Hepatocyte (in vitro differentiated cells): Measurements from ENCODE around the gene EYA3. TPM values are rescaled to one million over a fixed set of nuclear protein-coding genes. Genes with fewer than 3 reads are reported as not detected.

Source experiments
- DNase-seq: peaks from one replicate; pipeline ENCODE4 v3.0.0-alpha.2; 2016; ENCODE audit warnings: low spot score
- H2AFZ ChIP-seq: fragments of 200-600 bp; sonication (generic); 2 replicates; pipeline ENCODE4 v1.6.0; 2016; ENCODE audit warnings: antibody characterized with exemption, mild to moderate bottlenecking
- H3K27ac ChIP-seq: fragments of 200-600 bp; sonication (generic); 2 replicates; pipeline ENCODE4 v1.5.1; 2016; ENCODE audit warnings: mild to moderate bottlenecking
- H3K27me3 ChIP-seq: fragments of 200-600 bp; sonication (generic); 2 replicates; pipeline ENCODE4 v1.6.1; 2016
- H3K36me3 ChIP-seq: fragments of 200-600 bp; sonication (generic); replicated peaks from 2 replicates; pipeline ENCODE4 v1.5.1; 2016; ENCODE audit warnings: low read depth; ENCODE audit not compliant: insufficient read depth
- H3K4me1 ChIP-seq: fragments of 200-600 bp; sonication (generic); 2 replicates; pipeline ENCODE4 v1.5.1; 2016; ENCODE audit warnings: mild to moderate bottlenecking, moderate library complexity; ENCODE audit not compliant: insufficient read depth
- H3K4me2 ChIP-seq: fragments of 200-600 bp; sonication (generic); 2 replicates; pipeline ENCODE4 v1.6.0; 2016
- H3K4me3 ChIP-seq: fragments of 200-600 bp; sonication (generic); 2 replicates; pipeline ENCODE4 v1.5.1; 2016; ENCODE audit warnings: mild to moderate bottlenecking
- H3K79me2 ChIP-seq: fragments of 200-600 bp; sonication (generic); 2 replicates; pipeline ENCODE4 v1.6.0; 2017; ENCODE audit warnings: mild to moderate bottlenecking
- H3K9me2 ChIP-seq: fragments of 200-600 bp; sonication (generic); replicated peaks from 2 replicates; pipeline ENCODE4 v1.6.0; 2017; ENCODE audit warnings: mild to moderate bottlenecking; ENCODE audit not compliant: insufficient read depth
- H3K9me3 ChIP-seq: fragments of 200-600 bp; sonication (generic); 2 replicates; pipeline ENCODE4 v1.5.1; 2016; ENCODE audit warnings: low read depth, mild to moderate bottlenecking
- H4K20me1 ChIP-seq: fragments of 200-600 bp; sonication (generic); 2 replicates; pipeline ENCODE4 v1.6.0; 2016; ENCODE audit warnings: mild to moderate bottlenecking; ENCODE audit not compliant: insufficient read depth, poor library complexity, severe bottlenecking
- CTCF ChIP-seq: fragments of 200-600 bp; sonication (generic); IDR thresholded peaks from 2 replicates; pipeline ENCODE4 v1.5.1; 2016; ENCODE audit warnings: antibody characterized with exemption, mild to moderate bottlenecking; ENCODE audit not compliant: poor library complexity
- EZH2 ChIP-seq: fragments of 200-600 bp; sonication (generic); IDR thresholded peaks from 2 replicates; pipeline ENCODE4 v1.6.1; 2016; ENCODE audit warnings: antibody characterized with exemption, mild to moderate bottlenecking, borderline replicate concordance
- EZH2phosphoT487 ChIP-seq: fragments of 200-600 bp; sonication (generic); IDR thresholded peaks from one replicate; pipeline ENCODE4 v1.6.1; 2018; ENCODE audit warnings: antibody characterized with exemption, mild to moderate bottlenecking, low read depth, moderate library complexity; ENCODE audit not compliant: unreplicated experiment, severe bottlenecking
- WGBS: methylation state at CpG from one replicate; pipeline ENCODE4 v1.1.6; 2016; ENCODE audit warnings: low lambda C conversion rate; ENCODE audit errors: missing lambda C conversion rate; 5-methylcytosine and 5-hydroxymethylcytosine counted together
- polyA plus RNA-seq: library from polyadenylated mRNA; unstranded; fragments of >200 nt; fragmentation: Nextera tagmentation; extraction: Ambion mirVana; gene quantifications from 2 replicates; pipeline ENCODE4 v1.2.1, GENCODE V29; 2016
- total RNA-seq: library from RNA; depleted of rRNA; stranded (reverse); fragments of >200 nt; gene quantifications from 2 replicates; pipeline ENCODE4 v1.2.3, GENCODE V29; 2014

The EYA3 gene
- total and polyA plus RNA-seq, 2 experiments from 2014 or later = 4.2 to 19.9 TPM

- H3K4me2 ChIP-seq = no peak overlapping the region
- H3K4me1 ChIP-seq = no peaks in the 10 kb centered on the region
- H4K20me1 ChIP-seq = no peaks in the 10 kb centered on the region
- H3K36me3 ChIP-seq = no peaks in the 10 kb centered on the region
- 59% methylated on average over 4 of the region's 4 CpGs for WGBS
- no peaks in the 10 kb centered on the region for H3K9me3 ChIP-seq
- DNase-seq = no peak
- H3K4me3 ChIP-seq = no peak overlapping the region
- no peaks in the 10 kb centered on the region for H3K79me2 ChIP-seq
- TF ChIP-seq EZH2 = no peak
- no peak overlapping the region for H2AFZ ChIP-seq
- H3K27me3 ChIP-seq = no peaks in the 10 kb centered on the region
- H3K9me2 ChIP-seq = no peaks in the 10 kb centered on the region
- no peak overlapping the region for H3K27ac ChIP-seq
Observed at GRCh38 chr1:28115267-28115666, 26.9 kb upstream of the EYA3 start.

GRCh38 chr1:28114844-28115243, 26.4 kb upstream of the EYA3 start:
- H3K79me2 ChIP-seq = no peaks in the 10 kb centered on the region
- no peak for DNase-seq
- no peaks in the 10 kb centered on the region for H4K20me1 ChIP-seq
- H2AFZ ChIP-seq = no peak overlapping the region
- TF ChIP-seq EZH2phosphoT487 (no peak), CTCF (no peak), EZH2 (no peak)
- no peak overlapping the region for H3K4me2 ChIP-seq
- H3K36me3 ChIP-seq = no peaks in the 10 kb centered on the region
- WGBS = 76% methylated on average over 2 of the region's 2 CpGs
- H3K27ac ChIP-seq = no peak overlapping the region
- H3K9me2 ChIP-seq = no peaks in the 10 kb centered on the region
- H3K9me3 ChIP-seq = no peaks in the 10 kb centered on the region
- H3K4me1 ChIP-seq = no peaks in the 10 kb centered on the region
- no peak overlapping the region for H3K4me3 ChIP-seq
- no peaks in the 10 kb centered on the region for H3K27me3 ChIP-seq

DNA sequence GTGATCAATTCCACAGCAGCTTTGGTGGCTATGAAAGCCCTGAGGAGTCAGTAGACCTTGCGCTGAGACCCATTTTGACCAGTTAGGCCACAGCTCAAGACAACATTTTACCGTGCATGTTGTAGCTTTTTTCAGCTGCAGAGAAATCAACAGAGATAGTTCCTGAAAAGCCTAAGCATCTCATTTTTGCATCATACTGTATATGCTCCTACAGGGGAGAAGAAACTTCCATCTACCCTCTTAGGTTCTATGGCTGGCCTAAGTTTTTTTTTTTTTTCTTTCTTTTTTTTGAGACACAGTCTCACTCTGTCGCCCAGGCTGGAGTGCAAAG, 24.8 kb upstream of the EYA3 start:
- Histone ChIP-seq H3K9me3 (no peaks in the 10 kb centered on the region), H3K79me2 (no peaks in the 10 kb centered on the region), H3K4me1 (no peaks in the 10 kb centered on the region), H3K4me2 (no peak overlapping the region), H2AFZ (no peak overlapping the region), H3K27me3 (no peaks in the 10 kb centered on the region), H3K9me2 (no peaks in the 10 kb centered on the region), H4K20me1 (no peaks in the 10 kb centered on the region), H3K36me3 (no peaks in the 10 kb centered on the region), H3K4me3 (no peak overlapping the region), H3K27ac (no peak overlapping the region)
- WGBS = 87% methylated on average over 3 of the region's 3 CpGs
- TF ChIP-seq EZH2phosphoT487 (no peak), CTCF (no peak), EZH2 (no peak)
- DNase-seq = peak; percentile 18

DNA sequence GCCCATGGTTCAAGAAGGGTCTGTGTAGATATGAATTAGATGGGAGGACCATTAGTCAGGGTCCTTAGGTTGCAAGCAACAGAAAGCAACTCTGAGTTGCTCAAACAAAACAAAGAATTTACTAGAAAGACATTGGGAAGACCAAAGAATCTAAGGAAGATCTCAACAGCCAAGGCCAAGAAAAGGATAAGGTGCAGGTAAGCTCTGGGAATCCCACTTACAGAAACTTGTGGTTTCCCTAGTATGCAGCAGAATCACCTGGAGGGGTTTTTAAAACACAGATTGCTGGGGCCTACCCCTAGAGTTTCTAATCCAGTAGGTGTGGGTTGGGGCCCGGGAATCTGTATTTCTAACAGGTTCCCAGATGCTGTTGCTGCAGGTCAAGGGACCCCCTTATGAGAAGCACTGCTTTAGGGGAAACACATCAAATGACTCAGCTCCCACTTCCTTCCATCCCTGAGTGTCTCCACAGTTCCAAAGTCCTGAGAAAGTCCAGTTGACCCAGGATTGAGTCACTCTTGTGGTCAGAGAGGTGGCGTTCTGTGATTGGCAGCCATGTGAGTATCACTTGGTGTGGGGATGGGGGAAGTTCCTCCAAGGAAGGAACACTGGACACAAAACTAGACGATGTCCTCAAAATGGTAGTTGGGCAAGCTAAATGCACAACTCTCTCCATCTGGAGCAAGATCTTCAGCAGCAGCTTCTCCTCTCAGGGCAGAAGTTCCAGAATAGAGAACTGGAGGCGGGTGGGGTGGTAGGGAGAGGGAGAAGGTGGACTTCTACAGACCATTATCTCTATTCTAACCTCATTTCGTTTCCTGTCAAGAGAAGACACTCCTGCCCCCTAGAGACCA, 24.2 kb upstream of the EYA3 start:
- no peaks in the 10 kb centered on the region for H3K27me3 ChIP-seq
- no peak overlapping the region for H3K4me3 ChIP-seq
- H3K9me2 ChIP-seq = no peaks in the 10 kb centered on the region
- H4K20me1 ChIP-seq = no peaks in the 10 kb centered on the region
- TF ChIP-seq CTCF (no peak), EZH2phosphoT487 (no peak), EZH2 (no peak)
- H2AFZ ChIP-seq = no peak overlapping the region
- no peaks in the 10 kb centered on the region for H3K36me3 ChIP-seq
- H3K9me3 ChIP-seq = no peaks in the 10 kb centered on the region
- H3K4me1 ChIP-seq = no peaks in the 10 kb centered on the region
- WGBS = 83% methylated on average over 5 of the region's 5 CpGs
- DNase-seq = no peak
- H3K27ac ChIP-seq = no peak overlapping the region
- H3K4me2 ChIP-seq = no peak overlapping the region
- H3K79me2 ChIP-seq = no peaks in the 10 kb centered on the region
